Spinal cord (tissue), 10 donors: ENCODE measurements around the gene ZACN. TPM values are rescaled to one million over a fixed set of nuclear protein-coding genes. Genes with fewer than 3 reads are reported as not detected.

ENCODE experiments used
- DNase-seq, 6 donors: peaks; one replicate each; pipeline versions ENCODE4 v3.0.0 to v3.0.0-alpha.2; 2013 to 2015; ENCODE audit warnings: low spot score in 6 of 6, low read depth in 4 of 6
- H3K27ac ChIP-seq: one replicate; pipeline ENCODE4 v1.5.1; 2013; ENCODE audit warnings: low read depth, low read length, control low read depth
- H3K27me3 ChIP-seq: one replicate; pipeline ENCODE4 v1.6.1; 2013; ENCODE audit warnings: low read length; ENCODE audit not compliant: control insufficient read depth, insufficient read depth
- H3K36me3 ChIP-seq: one replicate; pipeline ENCODE4 v1.6.1; 2013; ENCODE audit warnings: low read length; ENCODE audit not compliant: control insufficient read depth, insufficient read depth
- H3K4me1 ChIP-seq: one replicate; pipeline ENCODE4 v1.6.1; 2013; ENCODE audit warnings: low read length; ENCODE audit not compliant: control insufficient read depth, insufficient read depth
- H3K4me3 ChIP-seq: one replicate; pipeline ENCODE4 v1.5.1; 2013; ENCODE audit warnings: low read depth, low read length, control low read depth
- H3K9me3 ChIP-seq: one replicate; pipeline ENCODE4 v1.6.1; 2013; ENCODE audit warnings: low read length; ENCODE audit not compliant: control insufficient read depth, insufficient read depth
- WGBS: methylation state at CpG from one replicate; pipeline ENCODE4 v1.1.5; 2013; ENCODE audit warnings: missing lambda C conversion rate; ENCODE audit not compliant: insufficient coverage; 5-methylcytosine and 5-hydroxymethylcytosine counted together
- polyA plus RNA-seq, 2 donors: library from polyadenylated mRNA; unstranded; fragments of 120-200 nt; gene quantifications; one replicate each; pipeline ENCODE4 v1.2.1, GENCODE V29; 2013; ENCODE audit not compliant: insufficient read length in 2 of 2
- total RNA-seq, 2 donors: library from RNA; depleted of rRNA in 1 of 2; stranded (reverse); fragments of 120-200 nt in 1 of 2; fragments of >200 nt in 1 of 2; gene quantifications; one replicate each; pipeline versions ENCODE4 v1.2.3 to v1.2.4, GENCODE V29; 2013 to 2014
- donor health status: healthy.

Gene ZACN
- total and polyA plus RNA-seq, 4 donors: 49.6 to 59.0 TPM; not detected in 2

DNA sequence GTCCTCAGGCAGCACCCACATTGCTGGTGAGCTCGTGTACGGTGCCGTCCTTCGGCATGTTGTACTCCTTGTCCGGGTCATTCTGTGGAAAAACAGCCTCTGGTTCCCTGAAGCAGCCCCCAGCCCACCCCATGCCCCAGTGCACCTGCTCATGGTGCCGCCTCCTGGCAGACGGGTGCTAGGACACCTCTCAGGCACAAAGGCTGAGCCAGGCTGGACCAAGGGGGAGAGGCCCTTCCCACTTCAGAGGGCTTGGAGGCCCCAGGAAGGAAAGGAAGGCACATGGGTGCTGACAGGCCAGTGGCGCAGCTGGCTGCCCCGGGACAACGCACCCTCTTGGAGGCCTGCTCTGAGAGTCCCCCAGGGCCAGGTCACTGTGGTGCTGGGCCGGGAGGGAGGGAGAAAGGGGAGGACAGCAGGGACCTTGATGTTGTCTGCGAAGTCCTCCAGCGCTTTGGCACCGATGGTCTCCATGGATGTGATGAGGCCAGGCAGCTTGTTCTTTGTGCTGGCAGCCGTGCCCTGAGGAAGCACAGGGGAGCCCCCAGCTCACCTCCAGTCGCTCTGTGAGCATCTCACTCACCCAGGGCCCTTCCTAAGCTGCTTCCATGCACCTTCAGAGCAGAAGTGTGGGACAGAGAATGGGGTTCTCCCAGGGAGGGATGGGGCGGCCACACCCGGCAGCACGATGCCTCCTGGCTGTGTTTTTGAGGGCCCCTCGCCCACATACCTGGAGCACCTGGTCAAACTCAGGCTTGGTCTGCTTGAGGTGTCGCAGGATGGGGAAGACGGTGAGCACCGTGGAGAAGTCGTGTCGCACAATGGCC is 9.3 kb downstream of the ZACN start:
- H3K27ac ChIP-seq: no peak overlapping the region
- 88% methylated on average over 24 of the region's 25 CpGs for WGBS
- no peaks in the 10 kb centered on the region for H3K27me3 ChIP-seq
- no peak for DNase-seq
- no peak overlapping the region for H3K4me3 ChIP-seq
- peaks cover 30% of the 10 kb centered on the region for H3K4me1 ChIP-seq
- H3K9me3 ChIP-seq: no peaks in the 10 kb centered on the region
- peaks cover 100% of the 10 kb centered on the region for H3K36me3 ChIP-seq

DNA sequence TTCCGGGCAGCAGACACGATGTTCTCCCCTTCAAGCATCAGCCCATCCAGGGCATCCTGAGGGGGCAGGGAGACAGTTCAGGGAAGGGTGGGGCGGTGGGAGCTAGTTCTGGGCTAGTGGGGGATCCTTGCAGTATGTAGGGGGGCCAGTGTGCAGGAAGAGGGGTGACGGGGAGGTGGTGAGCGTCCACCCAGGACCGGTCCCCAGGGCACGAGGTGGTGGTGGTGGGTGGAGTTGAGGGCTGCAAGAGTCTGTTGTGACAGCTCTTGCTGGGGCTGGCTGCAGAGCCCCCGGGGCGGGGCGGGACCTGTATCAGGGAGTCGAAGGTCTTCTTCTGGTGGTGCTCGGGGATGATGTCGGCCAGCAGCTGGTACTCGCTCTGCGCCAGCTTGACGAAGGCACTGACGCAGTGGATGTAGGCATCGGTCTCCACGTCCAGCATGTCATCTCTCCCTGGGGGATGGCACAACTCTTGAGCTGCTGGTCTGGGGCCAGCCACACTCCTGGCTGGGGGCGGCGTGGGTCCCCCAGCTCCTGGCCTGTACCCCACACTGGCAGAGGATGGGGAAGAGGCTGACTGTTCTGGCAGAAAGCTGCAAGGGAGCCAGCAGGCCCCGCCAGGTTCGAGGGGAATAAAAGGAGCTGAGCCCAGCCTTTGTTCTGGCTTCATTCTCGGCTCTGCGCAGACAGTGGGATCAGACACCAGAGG is 10.0 kb downstream of the ZACN start:
- Histone ChIP-seq H3K36me3 (peaks cover 100% of the 10 kb centered on the region), H3K27ac (no peak overlapping the region)

DNA sequence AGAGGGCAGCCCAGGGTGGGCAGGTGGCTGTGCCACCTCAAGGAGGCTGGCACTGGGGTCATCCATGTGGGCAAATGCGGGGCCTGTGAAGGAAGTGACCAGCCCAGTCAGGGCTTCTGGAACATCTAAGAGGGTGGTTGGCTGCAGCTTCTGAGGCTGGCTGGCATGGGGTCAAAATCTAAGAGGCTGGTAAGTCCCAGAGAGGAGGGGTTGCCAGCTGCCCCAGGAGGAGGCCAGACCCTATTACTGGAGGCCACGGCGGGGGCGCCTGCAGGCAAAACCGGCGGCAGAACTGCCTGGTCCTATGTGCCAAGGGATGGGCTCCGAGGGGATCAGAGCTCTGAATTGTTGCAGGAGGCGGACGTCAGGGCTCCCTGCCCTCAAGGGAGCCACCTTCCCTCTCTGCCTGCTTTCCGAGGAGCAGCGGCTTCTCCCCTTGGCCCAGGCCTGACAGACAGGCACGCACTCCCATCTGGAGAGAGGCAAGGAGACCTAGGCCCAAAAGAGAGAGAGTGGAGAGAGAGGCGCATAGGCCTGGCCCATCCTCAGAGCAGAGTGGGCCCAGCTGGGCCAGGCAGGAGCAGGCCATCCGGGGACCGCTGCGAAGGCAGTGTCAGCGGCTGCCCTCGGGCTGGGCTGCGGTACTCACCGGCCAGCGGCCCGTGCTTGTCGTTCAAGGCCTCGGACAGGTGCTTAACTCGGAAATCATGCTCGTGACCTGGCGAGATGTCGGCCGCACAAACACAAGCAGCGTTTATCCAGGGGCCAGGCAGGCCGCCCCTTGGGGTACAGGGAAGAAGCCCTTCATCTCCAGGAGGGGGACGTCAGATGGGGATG is 10.9 kb downstream of the ZACN start:
- 84% methylated on average over 31 of the region's 32 CpGs for WGBS
- Histone ChIP-seq H3K27ac (no peak overlapping the region), H3K36me3 (peaks cover 100% of the 10 kb centered on the region), H3K4me3 (no peak overlapping the region), H3K4me1 (peaks cover 28% of the 10 kb centered on the region), H3K9me3 (no peaks in the 10 kb centered on the region), H3K27me3 (no peaks in the 10 kb centered on the region)
- DNase-seq: no peak

More for the DNA sequence above, 10.0 kb downstream of the ZACN start:
- Histone ChIP-seq H3K9me3 (no peaks in the 10 kb centered on the region), H3K27me3 (no peaks in the 10 kb centered on the region), H3K4me1 (peaks cover 28% of the 10 kb centered on the region), H3K4me3 (no peak overlapping the region)
- no peak for DNase-seq
- 91% methylated on average over 24 of the region's 25 CpGs for WGBS

DNA sequence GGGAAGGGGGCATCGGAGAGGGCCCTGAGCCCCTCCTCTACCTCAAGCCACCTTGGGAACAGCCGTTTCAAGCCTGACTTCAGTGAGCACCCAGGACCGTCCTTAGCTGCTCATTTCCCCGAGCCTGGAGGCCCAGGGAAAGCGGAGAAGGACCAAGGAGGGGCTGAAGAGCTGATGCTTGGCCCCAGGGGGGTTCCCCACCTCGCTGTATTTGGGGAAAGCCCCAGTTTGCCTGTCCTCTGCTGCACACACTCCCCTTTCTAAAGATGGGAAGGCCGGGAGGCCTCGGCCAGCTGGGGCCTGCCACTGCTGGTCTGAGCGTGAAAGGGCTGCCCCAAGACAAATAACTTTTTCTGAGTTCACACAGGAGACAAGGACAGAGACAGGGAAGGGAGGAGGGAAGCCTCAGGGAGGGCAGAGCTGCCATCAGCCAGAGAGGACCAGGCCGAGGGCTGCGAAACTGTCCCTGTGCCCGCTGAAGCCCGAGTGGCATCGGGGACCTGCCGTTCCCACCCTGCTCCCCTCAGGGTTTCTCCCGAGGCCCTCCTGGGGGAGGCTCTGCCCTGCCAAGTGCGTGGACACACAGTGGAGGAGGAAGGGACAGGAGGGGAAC is 11.6 kb downstream of the ZACN start:
- 93% methylated on average over 9 of the region's 17 CpGs for whole genome bisulfite sequencing
- no peak for DNase-seq
- H3K27me3 ChIP-seq: no peaks in the 10 kb centered on the region
- H3K9me3 ChIP-seq: no peaks in the 10 kb centered on the region
- H3K36me3 ChIP-seq: peaks cover 97% of the 10 kb centered on the region
- H3K4me1 ChIP-seq: peaks cover 28% of the 10 kb centered on the region
- H3K27ac ChIP-seq: no peak overlapping the region
- no peak overlapping the region for H3K4me3 ChIP-seq

DNA sequence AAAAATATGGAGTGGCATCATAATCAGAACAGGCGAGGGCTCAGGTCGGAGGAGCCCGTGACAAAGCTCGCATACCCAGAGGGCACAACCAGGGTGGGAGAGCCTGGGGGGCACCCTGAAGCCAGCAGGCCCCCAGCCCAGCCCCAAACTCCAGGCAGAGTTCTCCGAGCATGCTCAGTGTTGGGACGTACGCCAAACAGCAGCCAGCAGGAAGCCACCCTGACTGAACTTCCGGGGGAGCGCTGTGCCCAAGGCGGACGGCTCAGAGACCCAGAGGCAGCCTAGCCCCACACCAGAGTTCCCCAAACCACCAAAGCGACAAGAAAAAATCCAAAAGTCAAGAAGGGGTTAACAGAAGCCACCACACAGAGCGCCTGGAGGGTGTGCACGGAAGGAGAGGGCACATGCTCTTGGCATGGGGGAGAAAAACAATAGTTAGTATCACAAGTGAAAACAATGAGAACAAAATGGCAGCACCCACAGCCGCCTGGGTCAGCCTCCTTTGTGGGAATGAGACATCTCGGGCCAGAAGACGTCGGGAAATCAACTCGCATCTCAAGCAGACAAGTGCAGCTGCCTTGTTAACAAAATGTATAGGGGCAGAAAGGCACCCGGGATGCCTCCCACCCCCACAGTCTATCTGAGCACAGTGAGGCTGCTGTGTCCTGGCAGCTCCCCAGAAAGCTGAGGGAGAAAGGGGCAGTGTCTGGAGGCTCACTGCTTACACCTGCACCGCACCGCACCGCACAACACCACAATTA is 12.7 kb downstream of the ZACN start:
- Histone ChIP-seq H3K27me3 (no peaks in the 10 kb centered on the region), H3K4me3 (no peak overlapping the region), H3K4me1 (peaks cover 28% of the 10 kb centered on the region), H3K27ac (peak overlapping the region; percentile 42), H3K9me3 (no peaks in the 10 kb centered on the region), H3K36me3 (peaks cover 97% of the 10 kb centered on the region)
- WGBS: 56% methylated on average over 19 of the region's 23 CpGs
- peak in 2 of 6 donors; percentile 36 to 45 for DNase-seq

DNA sequence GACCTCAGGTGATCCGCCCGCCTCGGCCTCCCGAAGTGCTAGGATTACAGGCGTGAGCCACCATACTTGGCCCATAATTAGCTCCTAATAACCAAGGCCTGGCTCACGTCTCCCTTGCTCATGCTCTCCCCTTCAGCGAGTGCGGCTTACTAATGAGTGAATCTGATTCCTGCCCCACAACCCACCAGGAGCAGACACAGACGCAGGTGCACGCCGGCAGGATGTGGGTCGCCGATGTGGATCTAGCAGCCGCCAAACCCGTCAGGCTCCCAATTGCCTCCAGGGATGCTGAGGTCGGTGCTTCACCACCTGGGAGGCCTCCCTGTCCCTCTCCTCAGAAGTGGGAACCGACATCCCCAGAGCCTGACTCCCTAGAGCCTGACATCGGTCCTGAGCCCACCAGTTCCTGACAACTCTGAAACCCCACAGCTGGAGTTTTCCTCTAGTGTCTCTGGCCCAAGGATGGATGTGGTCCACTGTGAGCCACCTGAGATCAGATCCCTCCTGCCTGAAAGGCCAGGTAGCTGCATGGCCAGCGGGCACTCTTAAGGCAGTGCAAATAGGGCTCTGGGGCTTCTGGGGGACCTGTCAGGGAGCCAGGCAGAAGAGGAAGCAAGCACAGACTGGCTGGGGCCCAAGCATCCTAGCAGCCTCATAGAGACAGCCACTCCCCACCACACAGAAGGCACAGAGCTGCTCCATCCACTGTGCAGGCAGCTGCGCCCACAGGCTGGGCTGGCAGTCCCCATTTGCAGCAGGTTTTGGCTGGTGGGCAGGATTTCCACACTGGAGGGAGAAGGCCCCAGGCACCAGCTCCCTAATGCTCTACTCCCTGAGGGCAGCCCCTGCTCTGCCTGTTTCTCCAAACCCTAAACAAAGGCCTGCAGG is 13.8 kb downstream of the ZACN start:
- Histone ChIP-seq H3K27ac (peak overlapping the region; percentile 3), H3K4me1 (peaks cover 28% of the 10 kb centered on the region), H3K36me3 (peaks cover 95% of the 10 kb centered on the region), H3K27me3 (no peaks in the 10 kb centered on the region), H3K9me3 (no peaks in the 10 kb centered on the region), H3K4me3 (no peak overlapping the region)
- no peak for DNase-seq
- WGBS: 84% methylated on average over 19 of the region's 20 CpGs

DNA sequence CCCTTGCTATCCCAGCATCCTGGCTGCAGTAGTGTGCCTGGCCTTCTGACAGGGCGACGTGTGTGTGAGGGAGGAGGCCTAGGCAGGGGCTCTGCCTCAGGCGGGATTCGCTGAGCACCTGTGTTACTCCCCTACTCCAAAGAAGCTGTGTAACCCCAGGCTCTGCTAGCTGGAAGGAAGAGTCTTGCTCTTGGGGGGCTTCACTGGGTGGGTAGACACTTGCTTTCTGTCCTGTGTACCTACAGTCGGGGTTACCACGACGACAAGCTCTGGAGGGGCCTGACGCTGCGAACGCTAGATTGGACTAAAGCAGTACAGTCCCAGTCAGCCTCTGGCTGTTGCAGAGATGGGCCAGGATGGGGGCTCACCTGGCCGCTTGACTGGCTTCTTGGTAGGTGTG is 15.1 kb downstream of the ZACN start:
- Histone ChIP-seq H3K27me3 (no peaks in the 10 kb centered on the region), H3K36me3 (peaks cover 90% of the 10 kb centered on the region), H3K4me1 (peaks cover 28% of the 10 kb centered on the region), H3K4me3 (no peak overlapping the region), H3K27ac (no peak overlapping the region), H3K9me3 (no peaks in the 10 kb centered on the region)
- no peak for DNase-seq
- 83% methylated on average over 7 of the region's 11 CpGs for WGBS

DNA sequence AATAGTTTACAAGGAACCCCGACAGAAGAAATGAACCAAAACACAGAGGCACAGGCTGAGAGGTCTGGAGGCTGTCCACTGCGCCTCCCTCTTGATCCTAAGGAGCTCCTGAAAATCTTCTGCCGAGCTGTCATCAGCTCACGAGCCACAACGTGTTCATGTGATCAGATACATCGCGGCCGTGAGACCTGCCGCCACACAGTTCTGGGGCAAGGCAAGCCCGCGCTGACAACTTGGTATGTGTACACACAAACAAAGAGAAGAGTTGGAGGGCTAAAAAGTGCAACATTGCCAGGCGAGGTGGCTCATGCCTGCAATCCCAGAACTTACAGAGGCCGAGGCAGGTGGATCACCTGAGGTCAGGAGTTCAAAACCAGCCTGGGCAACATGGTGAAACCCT is 17.0 kb downstream of the ZACN start:
- no peak overlapping the region for H3K27ac ChIP-seq
- H3K27me3 ChIP-seq: no peaks in the 10 kb centered on the region
- H3K9me3 ChIP-seq: no peaks in the 10 kb centered on the region
- no peak for DNase-seq
- H3K4me3 ChIP-seq: no peak overlapping the region
- peaks cover 20% of the 10 kb centered on the region for H3K4me1 ChIP-seq
- 91% methylated on average over 11 of the region's 13 CpGs for WGBS
- H3K36me3 ChIP-seq: peaks cover 88% of the 10 kb centered on the region
